MCF 10A (cell line): ENCODE data around the gene MFSD11. TPM values are rescaled to one million over a fixed set of nuclear protein-coding genes. Genes with fewer than 3 reads are reported as not detected.
"Not testable (repeated sequence)": the region's sequence is repeated elsewhere in the genome, so short reads cannot be mapped to it uniquely, and the experiment has no call there.

Experiments
- BruUV-seq: library from RNA; stranded (reverse); fragments of 400-500 nt; replicated peaks from 2 replicates; lab custom pipeline; 2021; lab: Mats Ljungman, UMichigan
- CTCF ChIA-PET: fragments of 300-600 bp; sonication (Branson Sonifier 250); formaldehyde crosslinking; extraction: SDS; loops from one replicate; lab custom pipeline; 2021; ENCODE audit warnings: antibody characterized with exemption, inconsistent platforms; lab: Yijun Ruan, JAX
- POLR2A ChIA-PET: fragments of 300-600, 350-650 bp; sonication (Branson Sonifier 250); formaldehyde crosslinking; extraction: SDS; loops from one replicate; lab custom pipeline; 2020; ENCODE audit warnings: antibody characterized with exemption, inconsistent platforms; lab: Yijun Ruan, JAX
- DNase-seq: peaks from one replicate; pipeline ENCODE4 v3.0.0-alpha.2; 2018; ENCODE audit not compliant: unreplicated experiment
- H3K27ac Mint-ChIP-seq: one replicate; pipeline ENCODE4 v1.8.0; 2022; ENCODE audit warnings: mild to moderate bottlenecking, low read depth, mixed read lengths; ENCODE audit not compliant: unreplicated experiment
- H3K27me3 Mint-ChIP-seq: one replicate; pipeline ENCODE4 v1.8.0; 2022; ENCODE audit warnings: mixed read lengths; ENCODE audit not compliant: insufficient read depth, unreplicated experiment
- H3K36me3 Mint-ChIP-seq: one replicate; pipeline ENCODE4 v1.8.0; 2022; ENCODE audit warnings: mild to moderate bottlenecking, moderate library complexity, mixed read lengths; ENCODE audit not compliant: insufficient read depth, unreplicated experiment
- H3K4me1 Mint-ChIP-seq: one replicate; pipeline ENCODE4 v1.8.0; 2022; ENCODE audit warnings: mixed read lengths; ENCODE audit not compliant: insufficient read depth, unreplicated experiment
- H3K4me3 Mint-ChIP-seq: one replicate; pipeline ENCODE4 v1.8.0; 2022; ENCODE audit warnings: mild to moderate bottlenecking, moderate library complexity, mixed read lengths; ENCODE audit not compliant: unreplicated experiment
- H3K9me3 Mint-ChIP-seq: one replicate; pipeline ENCODE4 v1.8.0; 2022; ENCODE audit warnings: mixed read lengths; ENCODE audit not compliant: unreplicated experiment
- CTCF ChIP-seq: fragments of 200-600 bp; IDR thresholded peaks from one replicate; pipeline ENCODE4 v1.8.0; 2022; ENCODE audit warnings: antibody characterized with exemption, mild to moderate bottlenecking; ENCODE audit not compliant: unreplicated experiment
- intact Hi-C: fragments of 100-400 bp; cut with micrococcal nuclease; formaldehyde crosslinking; loops from 2 replicates; pipeline ENCODE4 v1.14.1; 2022
- total RNA-seq: library from RNA; stranded (reverse); gene quantifications from 2 replicates; pipeline ENCODE4 v1.2.3, GENCODE V29; 2022

Gene MFSD11
- total RNA-seq, 1 experiment from 2014 or later = 11.6 TPM

GRCh38 chr17:76709077-76709950 lies 28.6 kb upstream of the MFSD11 start:
- peak; percentile 58 for DNase-seq
- ChIA-PET POLR2A (interaction anchor here (0.6 to 2.5 kb wide), 8 partner anchors 18 to 355 kb away, joined by 3 to 12 read pairs (median 4); partner anchors contain the start of genes PRPSAP1 and SRSF2), CTCF (interaction anchor here (0.8 to 1.0 kb wide), 2 partner anchors 14 to 112 kb away, joined by 3 to 4 read pairs; no protein-coding TSS in a partner anchor)
- no peaks in the 10 kb centered on the region for H3K27me3 Mint-ChIP-seq
- BruUV-seq = TSS peak; percentile 35
- peak overlapping the region; percentile 76 for H3K4me3 Mint-ChIP-seq
- H3K36me3 Mint-ChIP-seq = peaks cover 19% of the 10 kb centered on the region
- H3K27ac Mint-ChIP-seq = peak overlapping the region; percentile 39
- TF ChIP-seq CTCF = no peak
- peaks cover 9% of the 10 kb centered on the region for H3K4me1 Mint-ChIP-seq
- intact Hi-C loops = no loop called here
- H3K9me3 Mint-ChIP-seq = no peaks in the 10 kb centered on the region

- not testable (repeated sequence) for H3K27me3 Mint-ChIP-seq, BruUV-seq, H3K9me3 Mint-ChIP-seq, H3K4me1 Mint-ChIP-seq, DNase-seq
- peak overlapping the region; percentile 76 for H3K4me3 Mint-ChIP-seq
- peaks cover 27% of the 10 kb centered on the region for H3K36me3 Mint-ChIP-seq
- POLR2A ChIA-PET = interaction anchor here (0.6 to 2.7 kb wide), 12 partner anchors 16 to 356 kb away, joined by 3 to 14 read pairs (median 4); partner anchors contain the start of genes JMJD6, METTL23, PRPSAP1 and SRSF2
- intact Hi-C loops = loop anchor here (10.0 kb wide), 1 partner anchor 155 kb away; no protein-coding TSS in a partner anchor
- CTCF ChIA-PET = interaction anchor here (0.6 to 1.0 kb wide), 3 partner anchors 15 to 113 kb away, joined by 3 to 4 read pairs (median 3); no protein-coding TSS in a partner anchor
- H3K27ac Mint-ChIP-seq = peak overlapping the region; percentile 39
Measured at GRCh38 chr17:76709951-76710862, 27.7 kb upstream of the MFSD11 start.

GRCh38 chr17:76710863-76711611 lies 26.9 kb upstream of the MFSD11 start, which contains the start of gene MXRA7:
TSS of gene MXRA7 (minus strand) at chr17:76710965. CDS start at chr17:76710946, 19 bp downstream.
- intact Hi-C loops = loop anchor here (10.0 kb wide), 1 partner anchor 156 kb away; no protein-coding TSS in a partner anchor
- Mint-ChIP-seq H3K27ac (peak within 1 kb of the TSS; percentile 39), H3K9me3 (no peaks in the 10 kb centered on the region), H3K4me3 (peak within 1 kb of the TSS; percentile 76), H3K4me1 (peaks cover 9% of the 10 kb centered on the region), H3K36me3 (peaks cover 36% of the 10 kb centered on the region), H3K27me3 (no peaks in the 10 kb centered on the region)
- ChIA-PET CTCF (interaction anchor here (0.6 to 1.2 kb wide), 2 partner anchors 30 to 40 kb away, joined by 3 to 5 read pairs; no protein-coding TSS in a partner anchor), POLR2A (interaction anchor here (0.6 to 2.7 kb wide), 10 partner anchors 15 to 653 kb away, joined by 3 to 14 read pairs (median 4); partner anchors contain the start of genes JMJD6 and METTL23)
- BruUV-seq = no TSS peak
- DNase-seq = peak; percentile 66
- no peak for TF ChIP-seq CTCF

GRCh38 chr17:76712321-76712720 lies 25.6 kb upstream of the MFSD11 start:
- H3K27ac Mint-ChIP-seq, BruUV-seq, H3K4me3 Mint-ChIP-seq, H3K9me3 Mint-ChIP-seq, DNase-seq, H3K27me3 Mint-ChIP-seq: not testable (repeated sequence)
- POLR2A ChIA-PET = interaction anchor here (0.7 to 2.7 kb wide), 4 partner anchors 9 to 356 kb away, joined by 3 to 14 read pairs (median 6); partner anchors contain the start of genes JMJD6 and METTL23
- H3K4me1 Mint-ChIP-seq = peaks cover 21% of the 10 kb centered on the region
- CTCF ChIA-PET = interaction anchor here (1.2 kb wide), 1 partner anchor 31 kb away, joined by 5 read pairs; no protein-coding TSS in a partner anchor
- peaks cover 48% of the 10 kb centered on the region for H3K36me3 Mint-ChIP-seq
- intact Hi-C loops = loop anchor here (10.0 kb wide), 1 partner anchor 158 kb away; no protein-coding TSS in a partner anchor
